Measurements from ENCODE around the gene CCDC197. TPM values are rescaled to one million over a fixed set of nuclear protein-coding genes. Genes with fewer than 3 reads are reported as not detected.

The CCDC197 gene
- total RNA-seq, 1 experiment from 2014 or later, result not detected

DNA sequence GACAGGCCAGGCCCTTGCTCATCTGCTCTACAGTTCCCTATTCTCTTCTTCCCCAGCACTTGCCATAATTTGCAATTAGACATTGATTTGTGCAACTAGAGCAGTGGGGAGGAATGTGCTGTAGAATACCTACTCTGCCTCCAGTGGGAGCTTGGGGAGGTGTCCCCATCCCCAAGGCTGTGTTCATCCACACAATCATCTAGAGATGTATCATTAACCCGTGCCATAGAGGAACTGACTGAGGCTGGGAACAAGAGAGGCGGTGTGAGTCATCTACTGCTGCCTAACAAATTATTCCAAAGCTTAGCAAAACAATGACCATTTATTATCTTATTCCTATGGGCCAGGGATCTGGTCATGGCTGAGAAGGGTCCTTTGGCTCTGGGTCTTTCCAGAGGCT lies 23.9 kb downstream of the CCDC197 start:
- H3T11ph ChIP-seq (ENCODE audit: low read length), result no peak overlapping the region
- no peak overlapping the region for H3K9ac ChIP-seq (ENCODE audit: extremely low read depth, insufficient read length, low read length)
- H2BK12ac ChIP-seq (ENCODE audit: insufficient read length, low read depth, low read length), result no peak overlapping the region
- peaks cover 12% of the 10 kb centered on the region for H3K27me3 Mint-ChIP-seq (ENCODE audit: low read depth)
- H4K20me1 ChIP-seq (ENCODE audit: control insufficient read depth, insufficient read depth, insufficient read length), result no peaks in the 10 kb centered on the region
- no peak overlapping the region for H3K27ac ChIP-seq (ENCODE audit: insufficient read length, low read depth, low read length)
- H3K27ac Mint-ChIP-seq, result no peak overlapping the region
- no peaks in the 10 kb centered on the region for H3K9me3 ChIP-seq (ENCODE audit: control insufficient read depth, low read depth, low read length)
- H2BK120ac ChIP-seq (ENCODE audit: low read depth, low read length, poor library complexity, severe bottlenecking), result no peak overlapping the region
- no peaks in the 10 kb centered on the region; a peak in 1 of 5 replicates for H3K9me3 Mint-ChIP-seq
- no peak overlapping the region for H2BK5ac ChIP-seq (ENCODE audit: insufficient read length, low read length)
- H3K4me2 ChIP-seq (ENCODE audit: insufficient read depth, insufficient read length, low read length), result no peak overlapping the region
- no peaks in the 10 kb centered on the region for H3K27me3 ChIP-seq (ENCODE audit: insufficient read depth, low read length)
- H3K36me3 Mint-ChIP-seq (ENCODE audit: insufficient read depth in 1 of 3, low read depth in 3 of 3), result no peaks in the 10 kb centered on the region
- no peaks in the 10 kb centered on the region for H3K79me1 ChIP-seq (ENCODE audit: insufficient read depth, low read depth, low read length, poor library complexity, severe bottlenecking)
- no peak overlapping the region; a peak in 1 of 5 replicates for H3K4me3 Mint-ChIP-seq
- WGBS (ENCODE audit: extremely low coverage, insufficient read length, low lambda C conversion rate), result no CpG with 5 or more reads among the region's 2 CpGs
- H3K14ac ChIP-seq (ENCODE audit: insufficient read depth, low read length), result no peak overlapping the region
- no peaks in the 10 kb centered on the region; the same call in 1 of the 2 replicates for H3K4me1 ChIP-seq (ENCODE audit: insufficient read depth, low read length)
- H2AK5ac ChIP-seq (ENCODE audit: insufficient read length, low read length), result no peak overlapping the region
- TF ChIP-seq, protein P1, sequence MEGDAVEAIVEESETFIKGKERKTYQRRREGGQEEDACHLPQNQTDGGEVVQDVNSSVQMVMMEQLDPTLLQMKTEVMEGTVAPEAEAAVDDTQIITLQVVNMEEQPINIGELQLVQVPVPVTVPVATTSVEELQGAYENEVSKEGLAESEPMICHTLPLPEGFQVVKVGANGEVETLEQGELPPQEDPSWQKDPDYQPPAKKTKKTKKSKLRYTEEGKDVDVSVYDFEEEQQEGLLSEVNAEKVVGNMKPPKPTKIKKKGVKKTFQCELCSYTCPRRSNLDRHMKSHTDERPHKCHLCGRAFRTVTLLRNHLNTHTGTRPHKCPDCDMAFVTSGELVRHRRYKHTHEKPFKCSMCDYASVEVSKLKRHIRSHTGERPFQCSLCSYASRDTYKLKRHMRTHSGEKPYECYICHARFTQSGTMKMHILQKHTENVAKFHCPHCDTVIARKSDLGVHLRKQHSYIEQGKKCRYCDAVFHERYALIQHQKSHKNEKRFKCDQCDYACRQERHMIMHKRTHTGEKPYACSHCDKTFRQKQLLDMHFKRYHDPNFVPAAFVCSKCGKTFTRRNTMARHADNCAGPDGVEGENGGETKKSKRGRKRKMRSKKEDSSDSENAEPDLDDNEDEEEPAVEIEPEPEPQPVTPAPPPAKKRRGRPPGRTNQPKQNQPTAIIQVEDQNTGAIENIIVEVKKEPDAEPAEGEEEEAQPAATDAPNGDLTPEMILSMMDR (conservative IDR thresholded peaks at IDR 0.05), result no peak
- H2BK20ac ChIP-seq (ENCODE audit: low read depth, low read length, poor library complexity, severe bottlenecking), result no peak overlapping the region
- H3K79me2 ChIP-seq (ENCODE audit: insufficient read depth, low read length), result no peaks in the 10 kb centered on the region
- no peak overlapping the region for H3K18ac ChIP-seq (ENCODE audit: insufficient read length, low read depth, low read length)
- no peak overlapping the region for H4K5ac ChIP-seq (ENCODE audit: insufficient read length, low read depth, low read length)
- H3K4ac ChIP-seq (ENCODE audit: low read depth, low read length), result no peak overlapping the region
- H4K91ac ChIP-seq (ENCODE audit: insufficient read length, low read depth, low read length), result no peak overlapping the region
- H3K23ac ChIP-seq (ENCODE audit: insufficient read length, low read depth, low read length), result no peak overlapping the region
- H2AFZ ChIP-seq (ENCODE audit: low read length), result no peak overlapping the region
- no peak for DNase-seq
- no peak overlapping the region for H3K56ac ChIP-seq (ENCODE audit: insufficient read length, low read depth, low read length)
- no peak overlapping the region for H2BK15ac ChIP-seq (ENCODE audit: low read depth, low read length)
- no peak overlapping the region for H4K8ac ChIP-seq (replicated peaks; ENCODE audit: insufficient read length, low read depth, low read length)
- H3K23me2 ChIP-seq (ENCODE audit: insufficient read length, low read depth, low read length, poor library complexity, severe bottlenecking), result no peaks in the 10 kb centered on the region
- H3K4me1 Mint-ChIP-seq, result peaks cover 25 to 50% of the 10 kb centered on the region in 2 experiments

All from H9 (cell line).